Astrocyte of the spinal cord (primary cell): ENCODE measurements around the gene MDP1.
A peak's percentile ranks its signal among the peaks of the same experiment; 100 is the strongest.

Source experiments
- DNase-seq: peaks from one replicate; pipeline ENCODE4 v3.0.0; 2011; ENCODE audit warnings: low read depth, low spot score
- H3K4me3 ChIP-seq: 2 replicates; pipeline ENCODE4 v1.5.1; 2011; ENCODE audit warnings: low read depth, mild to moderate bottlenecking, low read length, moderate library complexity
- CTCF ChIP-seq: IDR thresholded peaks from 2 replicates; pipeline ENCODE4 v1.5.1; 2012; ENCODE audit warnings: low read depth, mild to moderate bottlenecking, low read length, inconsistent platforms
- in situ Hi-C: cut with HindIII; loops from 2 replicates; pipeline ENCODE4 v1.10.0; 2017; ENCODE audit warnings: low sequenced_read_pairs

The MDP1 gene

GRCh38 chr14:24189460-24189859 is 26.4 kb downstream of the MDP1 start:
- H3K4me3 ChIP-seq, result no peak overlapping the region
- DNase-seq, result no peak
- TF ChIP-seq CTCF, result no peak
- in situ Hi-C loops, result no loop called here

GRCh38 chr14:24189059-24189375 is 26.8 kb downstream of the MDP1 start:
- in situ Hi-C loops, result no loop called here
- H3K4me3 ChIP-seq, result peak overlapping the region; percentile 87

GRCh38 chr14:24188251-24189058 is 27.4 kb downstream of the MDP1 start, which contains the start of gene IPO4:
Gene IPO4, minus strand, starts transcription at chr14:24188816. Its CDS starts 29 bp downstream, at chr14:24188787.
- peak; percentile 98 for DNase-seq
- no peak for TF ChIP-seq CTCF
- peak within 1 kb of the TSS; percentile 87 for H3K4me3 ChIP-seq
- in situ Hi-C loops, result no loop called here

More at GRCh38 chr14:24189059-24189375, 26.8 kb downstream of the MDP1 start:
- no peak for TF ChIP-seq CTCF
- DNase-seq, result no peak

GRCh38 chr14:24187539-24187915 is 28.3 kb downstream of the MDP1 start:
- in situ Hi-C loops, result no loop called here
- DNase-seq, result no peak
- peak overlapping the region; percentile 87 for H3K4me3 ChIP-seq
- no peak for TF ChIP-seq CTCF

- DNase-seq, result no peak
- in situ Hi-C loops, result no loop called here
- H3K4me3 ChIP-seq, result no peak overlapping the region
- TF ChIP-seq CTCF, result no peak
Observed at GRCh38 chr14:24186831-24187538, 28.9 kb downstream of the MDP1 start.

- in situ Hi-C loops, result no loop called here
- no peak for DNase-seq
Observed at GRCh38 chr14:24185741-24186140, 30.1 kb downstream of the MDP1 start.

More at GRCh38 chr14:24185741-24186140, 30.1 kb downstream of the MDP1 start:
- H3K4me3 ChIP-seq, result no peak overlapping the region
- TF ChIP-seq CTCF, result no peak
